Measurements from ENCODE around the gene PPARG. TPM values are rescaled to one million over a fixed set of nuclear protein-coding genes. Genes with fewer than 3 reads are reported as not detected.
A peak's percentile ranks its signal among the peaks of the same experiment; 100 is the strongest.

The PPARG gene
- total and polyA plus RNA-seq, 8 donors: 7.9 to 85.2 (median 29.3) TPM

- no peak overlapping the region for H3K27ac ChIP-seq
- H3K9me3 ChIP-seq: no peaks in the 10 kb centered on the region
- no peak overlapping the region for H3K4me3 ChIP-seq
- TF ChIP-seq EP300 (IDR thresholded peaks at IDR 0.05) (no peak), POLR2A (IDR thresholded peaks at IDR 0.05) (no peak), POLR2AphosphoS5 (IDR thresholded peaks at IDR 0.05) (no peak), CTCF (IDR thresholded peaks at IDR 0.05) (no peak)
- peaks cover 0 to 12% (median 1%) of the 10 kb centered on the region in 4 donors for H3K4me1 ChIP-seq
- peaks cover 0 to 17% (median 0%) of the 10 kb centered on the region in 4 donors for H3K36me3 ChIP-seq
- H3K27me3 ChIP-seq: no peaks in the 10 kb centered on the region
- intact Hi-C loops (cut with DNase I; ENCODE audit: low total_unique reads): no loop called here
- peak in 1 of 2 donors; percentile 13 for DNase-seq
- 39 to 48% (median 47%) methylated on average over 5 of the region's 5 CpGs for WGBS, 5 donors
These were observed 141.2 kb downstream of the PPARG start for GRCh38 chr3:12430086-12430485.

GRCh38 chr3:12433823-12434222 is 145.0 kb downstream of the PPARG start:
- no peak for DNase-seq
- TF ChIP-seq EP300 (IDR thresholded peaks at IDR 0.05) (no peak), POLR2AphosphoS5 (IDR thresholded peaks at IDR 0.05) (no peak)
- Histone ChIP-seq H3K27me3 (no peaks in the 10 kb centered on the region), H3K36me3 (peaks cover 0 to 17% (median 0%) of the 10 kb centered on the region in 4 donors), H3K4me3 (no peak overlapping the region), H3K27ac (no peak overlapping the region), H3K9me3 (no peaks in the 10 kb centered on the region), H3K4me1 (no peaks in the 10 kb centered on the region)
- WGBS, 5 donors: 87 to 97% (median 95%) methylated on average over 6 of the region's 6 CpGs
- intact Hi-C loops (cut with DNase I; ENCODE audit: low total_unique reads): no loop called here

GRCh38 chr3:12436514-12437220 is 147.8 kb downstream of the PPARG start:
- Histone ChIP-seq H3K9me3 (no peaks in the 10 kb centered on the region), H3K27me3 (no peaks in the 10 kb centered on the region), H3K27ac (peak overlapping the region in 4 of 5 donors; percentile 44 to 55 (median 50)), H3K36me3 (peaks cover 0 to 17% (median 0%) of the 10 kb centered on the region in 4 donors), H3K4me1 (peaks cover 0 to 11% (median 8%) of the 10 kb centered on the region in 4 donors), H3K4me3 (no peak overlapping the region)
- intact Hi-C loops (cut with DNase I; ENCODE audit: low total_unique reads): no loop called here
- 69 to 88% (median 74%) methylated on average over 12 of the region's 12 CpGs for WGBS, 5 donors
- no peak for TF ChIP-seq POLR2A (IDR thresholded peaks at IDR 0.05)
- no peak for TF ChIP-seq CTCF (IDR thresholded peaks at IDR 0.05)
- no peak for TF ChIP-seq EP300 (IDR thresholded peaks at IDR 0.05)
- TF ChIP-seq POLR2AphosphoS5 (IDR thresholded peaks at IDR 0.05): no peak
- peak in 1 of 2 donors; percentile 76 for DNase-seq

GRCh38 chr3:12437221-12437605 is 148.3 kb downstream of the PPARG start:
- WGBS, 5 donors: 91 to 98% (median 94%) methylated on average over 6 of the region's 6 CpGs
- H3K4me1 ChIP-seq: peaks cover 0 to 12% (median 8%) of the 10 kb centered on the region in 4 donors
- intact Hi-C loops (cut with DNase I; ENCODE audit: low total_unique reads): no loop called here
- no peak for DNase-seq
- TF ChIP-seq EP300 (IDR thresholded peaks at IDR 0.05): no peak
- TF ChIP-seq CTCF (IDR thresholded peaks at IDR 0.05): no peak
- no peak for TF ChIP-seq POLR2A (IDR thresholded peaks at IDR 0.05)
- no peak for TF ChIP-seq POLR2AphosphoS5 (IDR thresholded peaks at IDR 0.05)
- H3K27me3 ChIP-seq: no peaks in the 10 kb centered on the region
- no peaks in the 10 kb centered on the region for H3K9me3 ChIP-seq
- no peak overlapping the region for H3K4me3 ChIP-seq
- H3K27ac ChIP-seq: peak overlapping the region in 3 of 5 donors; percentile 47 to 55 (median 54)
- peaks cover 0 to 17% (median 0%) of the 10 kb centered on the region in 4 donors for H3K36me3 ChIP-seq

- Histone ChIP-seq H3K27ac (no peak overlapping the region), H3K4me3 (no peak overlapping the region), H3K9me3 (no peaks in the 10 kb centered on the region), H3K27me3 (no peaks in the 10 kb centered on the region), H3K4me1 (peaks cover 2 to 16% (median 11%) of the 10 kb centered on the region in 4 donors), H3K36me3 (peaks cover 0 to 17% (median 0%) of the 10 kb centered on the region in 4 donors)
- WGBS, 5 donors: 89 to 93% (median 93%) methylated on average over 12 to 13 of the region's 13 CpGs
- intact Hi-C loops (cut with DNase I; ENCODE audit: low total_unique reads): no loop called here
- DNase-seq: no peak
- TF ChIP-seq POLR2AphosphoS5 (IDR thresholded peaks at IDR 0.05) (no peak), CTCF (IDR thresholded peaks at IDR 0.05) (no peak), POLR2A (IDR thresholded peaks at IDR 0.05) (no peak), EP300 (IDR thresholded peaks at IDR 0.05) (no peak)
These were observed 149.0 kb downstream of the PPARG start for GRCh38 chr3:12437861-12438260.

Measured in stomach (tissue), 9 donors.